HepG2 (cell line): ENCODE measurements around the gene CST3. TPM values are rescaled to one million over a fixed set of nuclear protein-coding genes. Genes with fewer than 3 reads are reported as not detected.
A peak's percentile ranks its signal among the peaks of the same experiment; 100 is the strongest.

ENCODE experiments used
- BHLHE40 ChIP-seq: IDR thresholded peaks from 2 replicates; pipeline ENCODE4 v1.6.1; 2011; ENCODE audit warnings: low read length, improper control_type of control experiment
- FOXM1 ChIP-seq: sonication (generic); formaldehyde crosslinking; IDR thresholded peaks from 2 replicates; pipeline ENCODE4 v1.5.0; 2020; ENCODE audit warnings: missing genetic modification reagents
- JDP2 ChIP-seq: sonication (generic); formaldehyde crosslinking; IDR thresholded peaks from 2 replicates; pipeline ENCODE4 v1.8.1; 2022; ENCODE audit warnings: missing genetic modification reagents, borderline replicate concordance
- NAIF1 ChIP-seq: sonication (generic); formaldehyde crosslinking; IDR thresholded peaks from 2 replicates; pipeline ENCODE4 v1.5.0; 2020; ENCODE audit warnings: mild to moderate bottlenecking, missing genetic modification reagents, borderline replicate concordance
- SMARCE1 ChIP-seq: fragments of 450-650 bp; IDR thresholded peaks from 2 replicates; pipeline ENCODE4 v1.6.1; 2017; ENCODE audit warnings: borderline replicate concordance
- SMYD3 ChIP-seq: sonication (generic); formaldehyde crosslinking; IDR thresholded peaks from 2 replicates; pipeline ENCODE4 v1.8.1; 2023; ENCODE audit warnings: mild to moderate bottlenecking, missing genetic modification reagents
- ZNF614 ChIP-seq: IDR thresholded peaks from 2 replicates; pipeline ENCODE4 v1.6.1; 2018; ENCODE audit warnings: missing biosample characterization, missing genetic modification reagents, inconsistent platforms, borderline replicate concordance
- polyA plus RNA-seq, 8 experiments: library from polyadenylated mRNA; depleted of rRNA in 3 of 8; stranded (reverse) in 7 of 8; unstranded in 1 of 8; fragments of >200 nt; fragmentation: Illumina TruSeq in 4 of 8; extraction: Trizol in 4 of 8; gene quantifications; 2 replicates each; pipeline versions ENCODE4 v1.2.1 to v1.2.3, GENCODE V29; 2011 to 2016; ENCODE audit warnings: low read depth in 4 of 8, missing spikeins in 1 of 8, mixed read lengths in 1 of 8; ENCODE audit not compliant: insufficient read depth in 1 of 8
- total RNA-seq, 5 experiments: library from RNA; depleted of rRNA; stranded (reverse); fragments of >200 nt; fragmentation: Illumina TruSeq; extraction: Trizol; gene quantifications; 2 replicates each; pipeline ENCODE4 v1.2.3, GENCODE V29; 2016; ENCODE audit warnings: low read depth in 1 of 5
- TF ChIP-seq, protein P1 (sequence below): sonication (generic); formaldehyde crosslinking; IDR thresholded peaks from 2 replicates; pipeline ENCODE4; 2020; ENCODE audit warnings: missing genetic modification reagents, mild to moderate bottlenecking, borderline replicate concordance
- TF ChIP-seq, protein P2 (sequence below): fragments of 450-650 bp; IDR thresholded peaks from 2 replicates; pipeline ENCODE4 v1.6.1; 2017
- TF ChIP-seq, protein P3 (sequence below): sonication (generic); formaldehyde crosslinking; IDR thresholded peaks from 2 replicates; pipeline ENCODE4 v1.8.1; 2022; ENCODE audit warnings: mild to moderate bottlenecking, missing genetic modification reagents
- TF ChIP-seq, protein P4 (sequence below): sonication (generic); formaldehyde crosslinking; IDR thresholded peaks from 2 replicates; pipeline ENCODE4 v1.8.0; 2022; ENCODE audit warnings: missing genetic modification reagents, low read depth, mild to moderate bottlenecking, borderline replicate concordance
- TF ChIP-seq, protein P5 (sequence below): sonication (generic); formaldehyde crosslinking; IDR thresholded peaks from 2 replicates; pipeline ENCODE4 v1.5.1; 2020; ENCODE audit warnings: mild to moderate bottlenecking, missing genetic modification reagents, moderate library complexity
- TF ChIP-seq, protein P6 (sequence below): sonication (generic); formaldehyde crosslinking; IDR thresholded peaks from 2 replicates; pipeline ENCODE4 v1.4.0; 2020; ENCODE audit warnings: missing genetic modification reagents

Gene CST3
- total and polyA plus RNA-seq, 2 of the 13 experiments (the other 11 are each of a cell fraction or from before 2014, with no cell fraction given): 690 to 1,005 TPM

DNA sequence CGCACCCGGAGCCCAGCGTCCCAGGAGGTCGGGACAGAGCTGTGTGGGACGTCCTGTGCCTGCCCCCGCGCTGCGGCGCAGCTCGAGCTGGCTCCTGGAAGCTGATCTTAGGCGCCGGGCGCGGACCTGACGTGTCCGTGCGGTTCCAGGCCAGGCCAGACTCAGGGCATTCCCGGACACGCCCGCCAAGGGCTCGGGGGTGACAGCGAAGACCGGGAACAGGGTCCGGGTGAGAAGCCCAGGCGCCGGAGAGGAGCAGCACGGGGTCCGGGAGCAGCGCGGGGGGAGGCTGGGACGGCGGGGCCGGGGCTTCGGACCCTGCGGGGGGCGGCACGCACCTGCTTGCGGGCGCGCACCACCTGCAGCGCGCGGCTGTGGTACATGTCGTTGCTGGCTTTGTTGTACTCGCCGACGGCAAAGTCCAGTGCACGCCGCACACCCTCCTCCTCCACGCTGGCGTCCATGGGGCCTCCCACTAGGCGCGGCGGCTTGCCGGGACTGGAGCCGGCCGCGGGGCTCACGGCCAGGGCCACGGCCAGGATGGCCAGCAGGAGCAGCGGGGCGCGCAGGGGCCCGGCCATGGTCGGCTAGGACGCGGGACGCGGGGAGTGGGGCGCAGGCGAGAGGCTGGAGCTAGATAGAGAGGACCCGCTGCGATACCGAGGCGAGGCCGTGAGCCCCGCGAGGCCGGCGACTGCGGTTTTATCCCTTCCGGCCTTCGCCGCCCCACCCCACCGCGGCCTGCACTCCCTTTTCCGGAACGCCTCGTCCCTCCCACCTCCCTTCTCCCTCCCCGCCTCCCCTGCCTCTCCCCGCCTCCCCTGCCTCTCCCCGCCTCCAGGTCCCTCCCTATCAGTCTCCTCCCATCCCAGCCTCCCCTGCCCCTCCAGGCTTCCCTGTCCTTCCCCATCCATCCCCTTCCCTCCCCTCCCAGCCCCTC is at the start of gene CST3 (continued):
- TF ChIP-seq, protein P1, sequence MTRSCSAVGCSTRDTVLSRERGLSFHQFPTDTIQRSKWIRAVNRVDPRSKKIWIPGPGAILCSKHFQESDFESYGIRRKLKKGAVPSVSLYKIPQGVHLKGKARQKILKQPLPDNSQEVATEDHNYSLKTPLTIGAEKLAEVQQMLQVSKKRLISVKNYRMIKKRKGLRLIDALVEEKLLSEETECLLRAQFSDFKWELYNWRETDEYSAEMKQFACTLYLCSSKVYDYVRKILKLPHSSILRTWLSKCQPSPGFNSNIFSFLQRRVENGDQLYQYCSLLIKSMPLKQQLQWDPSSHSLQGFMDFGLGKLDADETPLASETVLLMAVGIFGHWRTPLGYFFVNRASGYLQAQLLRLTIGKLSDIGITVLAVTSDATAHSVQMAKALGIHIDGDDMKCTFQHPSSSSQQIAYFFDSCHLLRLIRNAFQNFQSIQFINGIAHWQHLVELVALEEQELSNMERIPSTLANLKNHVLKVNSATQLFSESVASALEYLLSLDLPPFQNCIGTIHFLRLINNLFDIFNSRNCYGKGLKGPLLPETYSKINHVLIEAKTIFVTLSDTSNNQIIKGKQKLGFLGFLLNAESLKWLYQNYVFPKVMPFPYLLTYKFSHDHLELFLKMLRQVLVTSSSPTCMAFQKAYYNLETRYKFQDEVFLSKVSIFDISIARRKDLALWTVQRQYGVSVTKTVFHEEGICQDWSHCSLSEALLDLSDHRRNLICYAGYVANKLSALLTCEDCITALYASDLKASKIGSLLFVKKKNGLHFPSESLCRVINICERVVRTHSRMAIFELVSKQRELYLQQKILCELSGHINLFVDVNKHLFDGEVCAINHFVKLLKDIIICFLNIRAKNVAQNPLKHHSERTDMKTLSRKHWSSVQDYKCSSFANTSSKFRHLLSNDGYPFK (CRISPR knock-in tag): no peak
- peak; percentile 77; the same call in 1 of the 2 replicates for TF ChIP-seq SMYD3 (CRISPR knock-in tag)
- TF ChIP-seq BHLHE40: 0 out of 2 replicates have a peak, but pooled peaks have one; percentile 10
- TF ChIP-seq SMARCE1: no peak
- TF ChIP-seq NAIF1 (CRISPR knock-in tag): no peak
- TF ChIP-seq FOXM1: 0 out of 2 replicates have a peak, but pooled peaks have one; percentile 47
- TF ChIP-seq, protein P2, sequence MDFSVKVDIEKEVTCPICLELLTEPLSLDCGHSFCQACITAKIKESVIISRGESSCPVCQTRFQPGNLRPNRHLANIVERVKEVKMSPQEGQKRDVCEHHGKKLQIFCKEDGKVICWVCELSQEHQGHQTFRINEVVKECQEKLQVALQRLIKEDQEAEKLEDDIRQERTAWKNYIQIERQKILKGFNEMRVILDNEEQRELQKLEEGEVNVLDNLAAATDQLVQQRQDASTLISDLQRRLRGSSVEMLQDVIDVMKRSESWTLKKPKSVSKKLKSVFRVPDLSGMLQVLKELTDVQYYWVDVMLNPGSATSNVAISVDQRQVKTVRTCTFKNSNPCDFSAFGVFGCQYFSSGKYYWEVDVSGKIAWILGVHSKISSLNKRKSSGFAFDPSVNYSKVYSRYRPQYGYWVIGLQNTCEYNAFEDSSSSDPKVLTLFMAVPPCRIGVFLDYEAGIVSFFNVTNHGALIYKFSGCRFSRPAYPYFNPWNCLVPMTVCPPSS: no peak
- peak; percentile 55; the same call in 1 of the 2 replicates for TF ChIP-seq JDP2 (CRISPR knock-in tag)
- TF ChIP-seq, protein P3, sequence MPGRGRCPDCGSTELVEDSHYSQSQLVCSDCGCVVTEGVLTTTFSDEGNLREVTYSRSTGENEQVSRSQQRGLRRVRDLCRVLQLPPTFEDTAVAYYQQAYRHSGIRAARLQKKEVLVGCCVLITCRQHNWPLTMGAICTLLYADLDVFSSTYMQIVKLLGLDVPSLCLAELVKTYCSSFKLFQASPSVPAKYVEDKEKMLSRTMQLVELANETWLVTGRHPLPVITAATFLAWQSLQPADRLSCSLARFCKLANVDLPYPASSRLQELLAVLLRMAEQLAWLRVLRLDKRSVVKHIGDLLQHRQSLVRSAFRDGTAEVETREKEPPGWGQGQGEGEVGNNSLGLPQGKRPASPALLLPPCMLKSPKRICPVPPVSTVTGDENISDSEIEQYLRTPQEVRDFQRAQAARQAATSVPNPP (CRISPR knock-in tag): peak; percentile 86
- TF ChIP-seq, protein P4, sequence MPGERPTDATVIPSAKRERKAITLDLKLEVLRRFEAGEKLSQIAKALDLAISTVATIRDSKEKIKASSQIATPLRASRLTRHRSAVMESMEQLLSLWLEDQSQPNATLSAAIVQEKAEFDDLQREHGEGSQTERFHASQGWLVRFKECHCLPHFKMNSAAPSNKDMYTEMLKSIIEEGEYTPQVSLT (CRISPR knock-in tag): 0 out of 2 replicates have a peak, but pooled peaks have one; percentile 57
- TF ChIP-seq, protein P5, sequence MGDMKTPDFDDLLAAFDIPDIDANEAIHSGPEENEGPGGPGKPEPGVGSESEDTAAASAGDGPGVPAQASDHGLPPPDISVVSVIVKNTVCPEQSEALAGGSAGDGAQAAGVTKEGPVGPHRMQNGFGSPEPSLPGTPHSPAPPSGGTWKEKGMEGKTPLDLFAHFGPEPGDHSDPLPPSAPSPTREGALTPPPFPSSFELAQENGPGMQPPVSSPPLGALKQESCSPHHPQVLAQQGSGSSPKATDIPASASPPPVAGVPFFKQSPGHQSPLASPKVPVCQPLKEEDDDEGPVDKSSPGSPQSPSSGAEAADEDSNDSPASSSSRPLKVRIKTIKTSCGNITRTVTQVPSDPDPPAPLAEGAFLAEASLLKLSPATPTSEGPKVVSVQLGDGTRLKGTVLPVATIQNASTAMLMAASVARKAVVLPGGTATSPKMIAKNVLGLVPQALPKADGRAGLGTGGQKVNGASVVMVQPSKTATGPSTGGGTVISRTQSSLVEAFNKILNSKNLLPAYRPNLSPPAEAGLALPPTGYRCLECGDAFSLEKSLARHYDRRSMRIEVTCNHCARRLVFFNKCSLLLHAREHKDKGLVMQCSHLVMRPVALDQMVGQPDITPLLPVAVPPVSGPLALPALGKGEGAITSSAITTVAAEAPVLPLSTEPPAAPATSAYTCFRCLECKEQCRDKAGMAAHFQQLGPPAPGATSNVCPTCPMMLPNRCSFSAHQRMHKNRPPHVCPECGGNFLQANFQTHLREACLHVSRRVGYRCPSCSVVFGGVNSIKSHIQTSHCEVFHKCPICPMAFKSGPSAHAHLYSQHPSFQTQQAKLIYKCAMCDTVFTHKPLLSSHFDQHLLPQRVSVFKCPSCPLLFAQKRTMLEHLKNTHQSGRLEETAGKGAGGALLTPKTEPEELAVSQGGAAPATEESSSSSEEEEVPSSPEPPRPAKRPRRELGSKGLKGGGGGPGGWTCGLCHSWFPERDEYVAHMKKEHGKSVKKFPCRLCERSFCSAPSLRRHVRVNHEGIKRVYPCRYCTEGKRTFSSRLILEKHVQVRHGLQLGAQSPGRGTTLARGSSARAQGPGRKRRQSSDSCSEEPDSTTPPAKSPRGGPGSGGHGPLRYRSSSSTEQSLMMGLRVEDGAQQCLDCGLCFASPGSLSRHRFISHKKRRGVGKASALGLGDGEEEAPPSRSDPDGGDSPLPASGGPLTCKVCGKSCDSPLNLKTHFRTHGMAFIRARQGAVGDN (CRISPR knock-in tag): peak; percentile 97
- TF ChIP-seq, protein P6, sequence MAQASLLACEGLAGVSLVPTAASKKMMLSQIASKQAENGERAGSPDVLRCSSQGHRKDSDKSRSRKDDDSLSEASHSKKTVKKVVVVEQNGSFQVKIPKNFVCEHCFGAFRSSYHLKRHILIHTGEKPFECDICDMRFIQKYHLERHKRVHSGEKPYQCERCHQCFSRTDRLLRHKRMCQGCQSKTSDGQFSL (CRISPR knock-in tag): peak; percentile 64; the same call in 1 of the 2 replicates
- 0 out of 2 replicates have a peak, but pooled peaks have one; percentile 62 for TF ChIP-seq ZNF614 (CRISPR knock-in tag)
